ENCODE data around the gene BMAL2. TPM values are rescaled to one million over a fixed set of nuclear protein-coding genes. Genes with fewer than 3 reads are reported as not detected.

The BMAL2 gene
- total RNA-seq, 1 experiment from 2014 or later: 71.2 TPM

GRCh38 chr12:27289414-27289813 lies 43.2 kb upstream of the BMAL2 start:
- Mint-ChIP-seq H3K27me3 (ENCODE audit: unreplicated experiment) (no peaks in the 10 kb centered on the region), H3K9me3 (ENCODE audit: low read depth, unreplicated experiment) (no peaks in the 10 kb centered on the region), H3K4me1 (ENCODE audit: low read depth, unreplicated experiment) (peaks cover 17% of the 10 kb centered on the region), H3K27ac (ENCODE audit: unreplicated experiment) (no peak overlapping the region), H3K36me3 (ENCODE audit: insufficient read depth, unreplicated experiment) (no peaks in the 10 kb centered on the region), H3K4me3 (ENCODE audit: low read depth, unreplicated experiment) (no peak overlapping the region)
- CTCF ChIA-PET: no interaction called here
- no TSS peak for BruUV-seq (replicated peaks)
- TF ChIP-seq CTCF (IDR thresholded peaks at IDR 0.05; ENCODE audit: unreplicated experiment): no peak
- DNase-seq: no peak
- intact Hi-C loops (cut with micrococcal nuclease; ENCODE audit: unreplicated experiment): no loop called here

- intact Hi-C loops (cut with micrococcal nuclease; ENCODE audit: unreplicated experiment): no loop called here
- Mint-ChIP-seq H3K36me3 (ENCODE audit: insufficient read depth, unreplicated experiment) (no peaks in the 10 kb centered on the region), H3K4me1 (ENCODE audit: low read depth, unreplicated experiment) (peaks cover 17% of the 10 kb centered on the region), H3K27me3 (ENCODE audit: unreplicated experiment) (no peaks in the 10 kb centered on the region), H3K4me3 (ENCODE audit: low read depth, unreplicated experiment) (no peak overlapping the region), H3K9me3 (ENCODE audit: low read depth, unreplicated experiment) (no peaks in the 10 kb centered on the region), H3K27ac (ENCODE audit: unreplicated experiment) (no peak overlapping the region)
- DNase-seq: no peak
- CTCF ChIA-PET: no interaction called here
- no peak for TF ChIP-seq CTCF (IDR thresholded peaks at IDR 0.05; ENCODE audit: unreplicated experiment)
- no TSS peak for BruUV-seq (replicated peaks)
Observed at GRCh38 chr12:27290501-27291168, 42.0 kb upstream of the BMAL2 start.

GRCh38 chr12:27291862-27292261 lies 40.8 kb upstream of the BMAL2 start:
- TF ChIP-seq CTCF (IDR thresholded peaks at IDR 0.05; ENCODE audit: unreplicated experiment): no peak
- Mint-ChIP-seq H3K36me3 (ENCODE audit: insufficient read depth, unreplicated experiment) (no peaks in the 10 kb centered on the region), H3K27ac (ENCODE audit: unreplicated experiment) (no peak overlapping the region), H3K4me1 (ENCODE audit: low read depth, unreplicated experiment) (peaks cover 10% of the 10 kb centered on the region), H3K9me3 (ENCODE audit: low read depth, unreplicated experiment) (no peaks in the 10 kb centered on the region), H3K27me3 (ENCODE audit: unreplicated experiment) (no peaks in the 10 kb centered on the region), H3K4me3 (ENCODE audit: low read depth, unreplicated experiment) (no peak overlapping the region)
- CTCF ChIA-PET: no interaction called here
- intact Hi-C loops (cut with micrococcal nuclease; ENCODE audit: unreplicated experiment): no loop called here
- no peak for DNase-seq
- no TSS peak for BruUV-seq (replicated peaks)

GRCh38 chr12:27292718-27293117 lies 39.9 kb upstream of the BMAL2 start:
- intact Hi-C loops (cut with micrococcal nuclease; ENCODE audit: unreplicated experiment): no loop called here
- Mint-ChIP-seq H3K27ac (ENCODE audit: unreplicated experiment) (no peak overlapping the region), H3K27me3 (ENCODE audit: unreplicated experiment) (no peaks in the 10 kb centered on the region), H3K4me3 (ENCODE audit: low read depth, unreplicated experiment) (no peak overlapping the region), H3K36me3 (ENCODE audit: insufficient read depth, unreplicated experiment) (no peaks in the 10 kb centered on the region), H3K9me3 (ENCODE audit: low read depth, unreplicated experiment) (no peaks in the 10 kb centered on the region), H3K4me1 (ENCODE audit: low read depth, unreplicated experiment) (peaks cover 10% of the 10 kb centered on the region)
- no TSS peak for BruUV-seq (replicated peaks)
- DNase-seq: no peak
- TF ChIP-seq CTCF (IDR thresholded peaks at IDR 0.05; ENCODE audit: unreplicated experiment): no peak
- CTCF ChIA-PET: no interaction called here
